HUES48 (cell line): Measurements from ENCODE around the gene TMEM163.
"Not testable (repeated sequence)": the region's sequence is repeated elsewhere in the genome, so short reads cannot be mapped to it uniquely, and the experiment has no call there.

ENCODE experiments used
- H3K27ac ChIP-seq: one replicate; pipeline ENCODE4 v1.7.0; 2013; ENCODE audit warnings: low read depth, low read length, inconsistent platforms
- H3K27me3 ChIP-seq: 2 replicates; pipeline ENCODE4 v1.6.1; 2013; ENCODE audit warnings: mild to moderate bottlenecking, low read length; ENCODE audit not compliant: control insufficient read depth, insufficient read depth
- H3K36me3 ChIP-seq: 2 replicates; pipeline ENCODE4 v1.6.1; 2013; ENCODE audit warnings: low read length; ENCODE audit not compliant: control insufficient read depth, insufficient read depth
- H3K4me1 ChIP-seq: 2 replicates; pipeline ENCODE4 v1.6.1; 2013; ENCODE audit warnings: mild to moderate bottlenecking, low read length; ENCODE audit not compliant: control insufficient read depth, insufficient read depth
- H3K4me3 ChIP-seq: 2 replicates; pipeline ENCODE4 v1.5.1; 2013; ENCODE audit warnings: mild to moderate bottlenecking, low read depth, low read length
- H3K9ac ChIP-seq: 2 replicates; pipeline ENCODE4 v1.6.1; 2013; ENCODE audit warnings: mild to moderate bottlenecking, low read depth, low read length, moderate library complexity
- H3K9me3 ChIP-seq: 2 replicates; pipeline ENCODE4 v1.6.1; 2013; ENCODE audit warnings: low read length; ENCODE audit not compliant: control insufficient read depth, insufficient read depth

TMEM163 gene

GRCh38 chr2:134718817-134719814, at the start of gene TMEM163:
TMEM163 (minus strand) TSS chr2:134719000.
- no peaks in the 10 kb centered on the region for H3K9me3 ChIP-seq
- H3K36me3 ChIP-seq, result no peaks in the 10 kb centered on the region
- H3K4me3 ChIP-seq, result peak within 1 kb of the TSS; percentile 69
- H3K27me3 ChIP-seq, result peaks cover 62% of the 10 kb centered on the region
- H3K4me1 ChIP-seq, result peaks cover 13% of the 10 kb centered on the region; the same call in 1 of the 2 replicates
- H3K27ac ChIP-seq, result no peak within 1 kb of the TSS
- no peak within 1 kb of the TSS for H3K9ac ChIP-seq

- no peak overlapping the region for H3K9ac ChIP-seq
- H3K36me3 ChIP-seq, result no peaks in the 10 kb centered on the region
- H3K27ac ChIP-seq, result no peak overlapping the region
- no peak overlapping the region for H3K4me3 ChIP-seq
- no peaks in the 10 kb centered on the region for H3K9me3 ChIP-seq
- H3K27me3 ChIP-seq, result no peaks in the 10 kb centered on the region
- peaks cover 8% of the 10 kb centered on the region for H3K4me1 ChIP-seq
Observed at GRCh38 chr2:134766583-134766982, 47.8 kb upstream of the TMEM163 start.

GRCh38 chr2:134765987-134766386, 47.2 kb upstream of the TMEM163 start:
- Histone ChIP-seq H3K9ac (no peak overlapping the region), H3K36me3 (no peaks in the 10 kb centered on the region), H3K27ac (no peak overlapping the region), H3K4me1 (peaks cover 2% of the 10 kb centered on the region), H3K9me3 (no peaks in the 10 kb centered on the region), H3K4me3 (no peak overlapping the region), H3K27me3 (no peaks in the 10 kb centered on the region)

- Histone ChIP-seq H3K27ac (no peak overlapping the region), H3K4me3 (no peak overlapping the region), H3K4me1 (no peaks in the 10 kb centered on the region), H3K9me3 (no peaks in the 10 kb centered on the region), H3K9ac (no peak overlapping the region), H3K36me3 (no peaks in the 10 kb centered on the region), H3K27me3 (no peaks in the 10 kb centered on the region)
Observed at GRCh38 chr2:134764164-134764563, 45.4 kb upstream of the TMEM163 start.

- Histone ChIP-seq H3K9me3 (no peaks in the 10 kb centered on the region), H3K27ac (no peak overlapping the region), H3K4me3 (no peak overlapping the region), H3K4me1 (no peaks in the 10 kb centered on the region), H3K27me3 (no peaks in the 10 kb centered on the region), H3K36me3 (no peaks in the 10 kb centered on the region), H3K9ac (no peak overlapping the region)
Observed at GRCh38 chr2:134763164-134763710, 44.4 kb upstream of the TMEM163 start.

GRCh38 chr2:134762508-134762907, 43.7 kb upstream of the TMEM163 start:
- Histone ChIP-seq H3K9ac (no peak overlapping the region), H3K4me3 (no peak overlapping the region), H3K27me3 (no peaks in the 10 kb centered on the region), H3K36me3 (no peaks in the 10 kb centered on the region), H3K4me1 (no peaks in the 10 kb centered on the region), H3K27ac (no peak overlapping the region), H3K9me3 (no peaks in the 10 kb centered on the region)

- H3K4me3 ChIP-seq, result no peak overlapping the region
- no peaks in the 10 kb centered on the region for H3K4me1 ChIP-seq
- no peaks in the 10 kb centered on the region for H3K9me3 ChIP-seq
- no peak overlapping the region for H3K9ac ChIP-seq
- no peaks in the 10 kb centered on the region for H3K27me3 ChIP-seq
- no peaks in the 10 kb centered on the region for H3K36me3 ChIP-seq
- H3K27ac ChIP-seq, result no peak overlapping the region
Observed at GRCh38 chr2:134760385-134760784, 41.6 kb upstream of the TMEM163 start.

- no peaks in the 10 kb centered on the region for H3K27me3 ChIP-seq
- no peak overlapping the region for H3K4me3 ChIP-seq
Observed at GRCh38 chr2:134758633-134759032, 39.8 kb upstream of the TMEM163 start.

GRCh38 chr2:134751981-134752380, 33.2 kb upstream of the TMEM163 start:
- not testable (repeated sequence) for H3K4me3 ChIP-seq, H3K4me1 ChIP-seq, H3K27me3 ChIP-seq, H3K36me3 ChIP-seq, H3K9ac ChIP-seq, H3K9me3 ChIP-seq, H3K27ac ChIP-seq

More at GRCh38 chr2:134758633-134759032, 39.8 kb upstream of the TMEM163 start:
- Histone ChIP-seq H3K4me1 (no peaks in the 10 kb centered on the region), H3K9me3 (no peaks in the 10 kb centered on the region), H3K9ac (no peak overlapping the region), H3K36me3 (no peaks in the 10 kb centered on the region), H3K27ac (no peak overlapping the region)

GRCh38 chr2:134745546-134745945, 26.7 kb upstream of the TMEM163 start:
- Histone ChIP-seq H3K27me3 (no peaks in the 10 kb centered on the region), H3K9me3 (no peaks in the 10 kb centered on the region), H3K36me3 (no peaks in the 10 kb centered on the region), H3K4me3 (no peak overlapping the region), H3K9ac (no peak overlapping the region), H3K27ac (no peak overlapping the region), H3K4me1 (no peaks in the 10 kb centered on the region)

GRCh38 chr2:134745023-134745422, 26.2 kb upstream of the TMEM163 start:
- Histone ChIP-seq H3K4me3 (no peak overlapping the region), H3K9ac (no peak overlapping the region), H3K4me1 (no peaks in the 10 kb centered on the region), H3K27me3 (no peaks in the 10 kb centered on the region), H3K27ac (no peak overlapping the region), H3K9me3 (no peaks in the 10 kb centered on the region), H3K36me3 (no peaks in the 10 kb centered on the region)
